ENCODE measurements around the gene EFNB1. TPM values are rescaled to one million over a fixed set of nuclear protein-coding genes. Genes with fewer than 3 reads are reported as not detected.

Gene EFNB1
- total and polyA plus RNA-seq, 9 of the 15 experiments (the other 6 are each of a cell fraction or from before 2014, with no cell fraction given): 0.01 to 2.1 (median 0.99) TPM; not detected in 1

GRCh38 chrX:68842781-68843581 lies 14.2 kb downstream of the EFNB1 start:
- DNase-seq (ENCODE audit: extremely low read depth in 1 of 4, low spot score in 3 of 4) (no peak), ATAC-seq (no peak), FAIRE-seq (no peak)
- no peaks in the 10 kb centered on the region for H3K4me1 ChIP-seq (replicated peaks in 1 of 2; ENCODE audit: control insufficient read depth in 2 of 2, insufficient read depth in 2 of 2, low read length in 2 of 2)
- H3K27me3 ChIP-seq (ENCODE audit: control insufficient read depth in 2 of 2, insufficient read depth in 2 of 2, low read length in 2 of 2): peaks cover 0 to 2% of the 10 kb centered on the region in 2 experiments; a peak in 1 of 5 replicates
- H3K27ac ChIP-seq (ENCODE audit: extremely low read depth, low read depth, low read length): no peak overlapping the region
- no peak overlapping the region for H3K4me2 ChIP-seq (ENCODE audit: insufficient read depth, low read length)
- no peak for TF ChIP-seq ZNF121 (CRISPR knock-in tag; conservative IDR thresholded peaks at IDR 0.05)
- no peak for TF ChIP-seq PHTF2 (CRISPR knock-in tag; IDR thresholded peaks at IDR 0.05)
- no peak for TF ChIP-seq ZNF644 (tag; IDR thresholded peaks at IDR 0.05; ENCODE audit: low read depth)
- no peak for TF ChIP-seq ARNT (IDR thresholded peaks at IDR 0.05)
- TF ChIP-seq MAX (CRISPR knock-in tag; IDR thresholded peaks at IDR 0.05): no peak
- no peak for TF ChIP-seq BMI1 (IDR thresholded peaks at IDR 0.05; ENCODE audit: low read length)
- TF ChIP-seq ZBTB17 (CRISPR knock-in tag; IDR thresholded peaks at IDR 0.05): no peak
- TF ChIP-seq UBTF (IDR thresholded peaks at IDR 0.05; ENCODE audit: borderline replicate concordance in 1 of 2, low read depth in 2 of 2, low read length in 2 of 2): no peak
- TF ChIP-seq ARID1B (IDR thresholded peaks at IDR 0.05): no peak
- no peaks in the 10 kb centered on the region for H3K9me3 ChIP-seq (replicated peaks; ENCODE audit: control insufficient read depth, insufficient read depth, low read depth, low read length)
- POLR2A ChIA-PET: no interaction called here
- WGBS (ENCODE audit: insufficient coverage, low coverage, missing lambda C conversion rate): 28% methylated on average over 3 of the region's 12 CpGs
- no peaks in the 10 kb centered on the region for H3K36me3 ChIP-seq (ENCODE audit: control insufficient read depth, insufficient read depth, low read length)
- intact Hi-C loops (cut with micrococcal nuclease) (no loop called here), in situ Hi-C loops (cut with MboI) (no loop called here)
- no peaks in the 10 kb centered on the region for H3K79me2 ChIP-seq (ENCODE audit: control insufficient read depth, insufficient read depth, low read length)
- H3K9me1 ChIP-seq (ENCODE audit: control insufficient read depth, insufficient read depth, low read length): no peaks in the 10 kb centered on the region
- no peak overlapping the region for H3K9ac ChIP-seq (ENCODE audit: insufficient read depth in 1 of 2, low read depth in 2 of 2, low read length in 2 of 2)
- CTCF ChIA-PET (ENCODE audit: low intra/inter-chr PET ratio): no interaction called here
- H3K4me3 ChIP-seq: no peak overlapping the region
- no peaks in the 10 kb centered on the region for H4K20me1 ChIP-seq (replicated peaks; ENCODE audit: control insufficient read depth, insufficient read depth, low read length)
- BruUV-seq (replicated peaks): no TSS peak
- H2AFZ ChIP-seq (ENCODE audit: low read depth, low read length): no peak overlapping the region

Data from K562 (cell line).